ENCODE measurements around the gene MEGF9.

MEGF9 gene

DNA sequence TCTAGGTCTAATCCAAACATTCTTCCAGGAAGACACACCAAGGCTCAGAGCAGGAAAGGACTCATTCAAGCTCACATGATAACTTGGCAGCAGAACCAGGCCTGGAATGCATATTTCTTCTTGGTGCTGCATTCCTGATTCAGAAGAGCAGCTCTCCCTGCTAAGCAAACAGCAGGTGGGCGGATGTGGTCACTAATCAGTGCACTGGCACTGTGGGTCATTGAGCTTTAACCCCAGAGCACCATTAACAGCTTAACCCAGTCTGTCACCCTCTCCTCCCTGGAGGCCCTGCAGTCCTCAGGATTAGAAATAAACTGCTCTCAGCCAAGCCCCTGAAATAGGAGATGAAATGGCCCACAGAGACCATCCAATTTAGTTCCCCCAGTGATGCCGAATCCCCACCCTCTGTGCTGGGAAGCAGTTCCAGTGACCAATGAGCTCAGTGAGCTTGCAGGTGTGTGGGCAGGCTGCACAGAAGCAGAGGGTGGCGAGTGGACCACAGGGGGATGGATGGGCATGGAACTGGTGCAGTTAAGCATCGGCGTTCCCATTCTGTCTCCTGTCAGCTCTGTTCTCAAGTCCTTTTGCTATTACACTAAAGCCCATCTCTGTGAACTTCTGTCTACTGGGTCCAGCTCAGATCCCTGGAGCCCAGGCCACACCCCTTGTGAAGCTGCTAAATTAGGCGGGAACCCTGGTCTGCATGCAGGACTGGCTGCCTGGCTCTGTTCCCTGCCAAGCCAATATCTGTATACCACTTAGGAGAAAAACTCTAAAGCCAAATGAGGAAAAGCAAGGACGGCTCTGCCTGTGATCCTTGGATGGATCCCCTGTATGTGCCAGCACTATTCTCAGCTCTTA, 16.6 kb upstream of the MEGF9 start:
- DNase-seq (ENCODE audit: low read depth in 2 of 2), result no peak

DNA sequence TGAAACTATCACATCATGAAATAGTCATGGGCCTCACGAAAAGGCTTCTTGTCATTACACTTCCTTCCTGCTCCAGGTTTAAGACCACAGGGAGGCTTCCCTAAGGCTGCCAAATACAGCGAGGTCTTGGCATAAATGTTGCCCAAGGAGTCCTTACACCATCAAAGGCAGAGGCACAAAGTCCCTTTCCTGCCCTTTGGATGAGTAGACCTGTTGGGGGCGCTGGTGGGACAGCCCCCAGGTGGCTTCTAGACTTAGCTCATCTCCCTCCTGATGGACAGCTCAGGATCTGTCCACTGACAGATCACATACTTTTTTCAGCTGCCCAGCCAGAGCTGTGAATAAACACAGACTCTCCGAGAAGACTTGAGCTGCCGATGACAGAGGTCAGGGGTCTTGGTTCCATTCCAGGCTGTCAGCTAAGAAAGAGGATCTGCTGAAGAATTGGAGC, 15.5 kb upstream of the MEGF9 start:
- no peak for DNase-seq (ENCODE audit: low read depth in 2 of 2)

DNA sequence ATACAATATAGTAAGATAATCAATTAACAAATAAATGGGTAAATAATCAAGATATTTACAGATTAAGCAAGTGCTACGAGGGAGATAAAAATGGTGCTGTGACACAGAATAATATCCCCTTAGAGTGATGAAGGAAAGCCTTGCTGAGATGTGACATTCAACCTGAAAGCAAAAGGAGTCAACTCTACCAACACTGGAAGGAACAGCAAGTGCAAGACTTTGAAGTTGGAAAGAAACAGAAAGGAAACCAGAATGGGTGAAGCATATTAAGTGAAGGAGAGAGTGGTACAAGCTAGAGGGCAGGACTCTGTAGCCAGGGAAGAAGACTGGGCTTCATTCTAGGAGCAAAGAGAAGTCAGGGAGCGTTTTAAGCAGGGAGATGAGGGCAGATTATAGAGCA, 12.2 kb upstream of the MEGF9 start:
- DNase-seq (ENCODE audit: low read depth in 2 of 2), result no peak

DNA sequence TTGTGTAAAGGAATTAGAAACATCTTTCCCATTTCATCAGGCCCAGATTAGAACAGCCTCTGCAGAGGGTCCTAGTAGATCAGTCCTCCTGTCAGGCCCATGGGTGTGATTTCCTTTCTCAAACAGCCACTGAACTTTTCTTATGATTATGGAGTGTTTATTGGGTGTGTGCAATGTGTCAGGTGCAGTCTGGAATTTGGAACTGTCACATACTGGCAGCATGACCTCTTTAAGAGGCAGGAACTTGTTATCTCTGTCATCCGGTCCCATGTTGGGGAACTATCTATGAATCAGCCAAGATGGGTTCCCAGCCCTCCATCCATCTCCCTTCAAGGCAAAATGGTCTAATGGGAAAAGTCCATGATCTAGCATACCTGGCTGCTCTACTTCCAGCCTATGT, 11.6 kb upstream of the MEGF9 start:
- DNase-seq (ENCODE audit: low read depth in 2 of 2), result no peak

DNA sequence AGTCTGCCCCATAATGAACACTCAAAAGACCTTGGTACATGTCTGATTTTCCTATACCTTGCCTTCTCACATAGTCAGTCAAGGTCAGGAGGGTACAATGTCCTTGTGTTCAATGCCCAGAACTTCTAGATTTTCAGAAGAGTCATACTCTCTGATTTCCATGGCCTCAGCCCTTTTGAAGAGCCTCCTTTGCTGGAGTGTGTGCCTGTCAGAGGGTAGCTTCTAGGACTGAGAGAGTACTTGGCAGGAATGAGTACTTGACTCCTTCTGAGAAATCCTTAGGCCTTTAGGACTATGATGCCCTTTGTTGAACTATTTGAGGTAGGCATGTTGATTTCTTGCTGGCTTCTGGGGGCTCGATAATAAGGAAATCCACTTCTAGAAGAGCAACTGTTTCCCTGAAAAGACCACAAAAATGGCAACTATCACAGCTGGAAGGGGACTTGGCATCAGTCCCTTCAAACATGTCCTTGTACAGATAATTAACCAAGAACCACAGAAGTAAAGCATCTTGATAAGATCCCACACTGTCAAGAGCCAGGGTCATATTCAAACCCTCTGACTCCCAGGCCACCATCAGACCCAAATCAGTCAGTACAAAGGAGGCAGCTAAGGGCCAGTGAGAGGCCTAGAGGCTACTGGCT, 10.6 kb upstream of the MEGF9 start:
- DNase-seq (ENCODE audit: low read depth in 2 of 2), result no peak

DNA sequence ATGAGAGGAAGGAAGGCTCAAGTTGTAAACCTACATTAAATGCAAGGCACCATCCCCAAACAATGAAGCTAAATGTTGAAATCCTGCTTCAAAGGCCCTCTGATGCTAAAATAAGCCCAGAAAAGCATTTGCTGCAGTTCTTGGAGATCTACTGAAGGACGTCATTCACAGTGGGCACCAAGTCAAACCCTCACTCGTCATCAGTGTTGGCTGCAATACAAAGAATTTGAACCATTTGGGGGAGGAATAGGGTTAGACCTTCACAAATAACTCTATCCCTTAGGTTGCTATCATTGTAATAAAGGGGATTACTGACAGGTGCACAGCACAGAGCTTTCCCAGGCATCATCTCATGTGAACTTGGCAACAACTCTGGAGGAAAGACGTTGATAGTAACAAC, 9.3 kb upstream of the MEGF9 start:
- DNase-seq (ENCODE audit: low read depth in 2 of 2), result no peak

DNA sequence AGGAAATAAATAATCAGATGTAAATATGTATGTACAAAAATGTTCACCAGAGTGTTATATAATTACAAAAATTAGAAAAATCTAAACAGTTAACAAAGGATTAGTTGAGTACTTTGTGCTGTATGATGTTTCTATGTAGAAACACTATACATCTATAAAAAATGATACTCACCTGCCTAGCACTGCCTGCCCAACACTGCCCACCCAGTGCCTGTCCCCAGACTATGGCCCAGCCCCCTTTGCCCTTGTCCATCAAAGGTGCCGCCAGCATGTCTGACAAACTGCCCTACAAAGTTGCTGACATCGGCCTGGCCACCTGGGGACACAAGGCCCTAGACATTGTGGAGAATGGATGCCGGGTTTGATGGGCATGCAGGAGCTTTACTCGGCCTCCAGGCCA, 6.1 kb upstream of the MEGF9 start:
- no peak for DNase-seq (ENCODE audit: low read depth in 2 of 2)

DNA sequence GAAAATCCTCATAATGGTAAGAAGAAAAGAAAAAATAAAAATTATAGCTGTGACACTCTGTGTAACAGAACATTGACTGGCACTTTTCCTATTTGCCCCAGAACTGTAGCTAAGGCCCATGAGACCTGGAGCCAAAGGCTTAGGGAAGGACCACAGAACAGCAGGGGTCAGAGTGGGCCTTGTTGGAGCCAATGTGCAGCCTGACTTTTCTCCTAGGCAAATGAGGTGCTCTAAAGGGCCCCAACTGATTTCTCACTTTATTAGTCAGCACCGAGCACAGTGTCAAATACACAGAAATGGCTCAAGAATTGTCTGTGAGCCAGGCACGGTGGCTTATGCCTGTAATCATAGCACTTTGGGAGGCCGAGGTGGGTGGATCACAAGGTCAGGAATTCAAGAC, 4.0 kb upstream of the MEGF9 start:
- no peak for DNase-seq (ENCODE audit: low read depth in 2 of 2)

GRCh38 chr9:120717176-120717575, 2.9 kb upstream of the MEGF9 start:
- DNase-seq (ENCODE audit: low read depth in 2 of 2), result no peak

- DNase-seq (ENCODE audit: low read depth in 2 of 2), result no peak
These were observed 2.2 kb upstream of the MEGF9 start for GRCh38 chr9:120716483-120716882.

DNA sequence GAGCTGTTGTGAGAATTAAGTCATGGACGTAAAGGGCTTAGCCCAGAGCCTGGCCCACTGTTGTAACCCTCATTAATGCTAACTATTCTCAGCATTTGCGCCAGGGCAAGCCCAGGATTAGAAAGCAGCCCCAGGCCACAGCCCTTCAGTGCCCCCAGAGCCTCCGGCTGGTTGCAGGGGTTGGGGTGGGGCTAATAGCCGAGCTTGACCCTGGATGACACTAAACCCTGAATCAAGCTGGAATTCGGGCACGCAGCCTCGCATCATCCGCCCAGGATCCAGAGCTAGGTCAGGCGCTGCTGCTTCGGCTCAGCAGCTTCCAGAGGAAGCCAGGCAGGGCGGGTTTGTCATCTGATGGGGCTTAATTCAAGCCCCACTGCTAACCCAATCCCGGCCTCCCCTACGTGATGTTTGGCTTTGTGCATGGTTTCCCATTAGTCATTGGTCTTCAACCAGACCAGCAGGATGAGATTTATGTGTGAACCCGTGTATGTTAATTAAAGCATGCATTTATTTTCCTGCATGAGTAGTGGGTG, 1.2 kb upstream of the MEGF9 start:
- no peak for DNase-seq (ENCODE audit: low read depth in 2 of 2)

GRCh38 chr9:120714846-120715388, 647 bp upstream of the MEGF9 start:
- no peak for DNase-seq (ENCODE audit: low read depth in 2 of 2)

- DNase-seq (ENCODE audit: low read depth in 2 of 2), result no peak
These were observed 798 bp downstream of the MEGF9 start for GRCh38 chr9:120713257-120714087.

DNA sequence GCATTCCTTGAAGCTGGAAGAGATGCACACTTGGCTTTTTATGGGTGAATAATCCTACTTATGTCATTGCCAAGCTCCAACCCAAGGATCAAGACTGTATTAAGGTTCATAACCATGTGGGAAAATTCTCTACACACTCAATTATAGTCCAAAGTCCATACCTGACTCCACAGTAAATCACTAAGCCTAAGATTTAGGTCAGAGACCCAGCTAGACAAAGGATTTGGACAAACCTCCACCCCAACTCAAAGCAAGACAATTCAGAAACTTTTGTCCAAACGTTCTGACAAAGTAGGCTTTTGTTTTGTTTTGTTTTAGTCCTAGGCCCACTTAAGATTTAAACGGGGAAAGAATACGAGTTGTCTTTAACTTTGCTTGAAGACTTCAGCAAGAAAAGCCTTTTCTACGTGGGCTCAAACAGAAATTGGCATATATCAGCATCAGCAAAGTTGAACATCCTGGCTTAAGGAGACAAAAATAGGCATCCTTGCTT, 1.7 kb downstream of the MEGF9 start:
- no peak for DNase-seq (ENCODE audit: low read depth in 2 of 2)

DNA sequence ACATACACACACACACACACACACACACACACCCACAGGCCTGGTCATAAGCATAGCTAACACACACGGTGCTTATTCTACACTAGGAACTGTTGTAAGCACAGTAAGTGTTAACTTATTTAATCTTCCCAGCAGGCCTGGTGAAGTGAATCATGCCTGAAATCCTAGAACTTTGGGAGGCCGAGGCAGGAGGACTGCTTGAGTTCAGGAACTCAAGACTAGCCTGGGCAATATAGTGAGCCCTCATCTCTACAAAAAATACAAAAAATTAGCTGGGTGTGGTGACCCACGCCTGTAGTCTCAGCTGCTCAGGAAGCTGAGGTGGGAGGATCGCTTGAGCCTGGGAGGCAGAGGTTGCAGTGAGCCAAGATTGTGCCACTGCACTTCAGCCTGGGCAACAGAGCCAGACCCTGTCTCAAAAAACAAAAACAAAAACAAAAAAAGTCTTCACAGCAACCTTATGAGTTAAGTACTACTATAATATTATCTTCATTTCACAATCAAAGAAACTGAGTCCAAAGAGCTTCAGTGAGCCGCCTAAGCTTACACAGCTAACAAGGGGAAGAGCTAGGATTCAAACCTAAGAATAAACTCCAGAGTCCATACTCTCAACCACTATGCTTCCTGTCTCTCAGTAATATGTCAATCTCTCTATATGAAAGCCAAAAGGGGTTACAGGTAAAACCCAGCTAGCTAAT, 2.3 kb downstream of the MEGF9 start:
- no peak for DNase-seq (ENCODE audit: low read depth in 2 of 2)

GRCh38 chr9:120711354-120711753, 2.9 kb downstream of the MEGF9 start:
- no peak for DNase-seq (ENCODE audit: low read depth in 2 of 2)

- no peak for DNase-seq (ENCODE audit: low read depth in 2 of 2)
These were observed 3.9 kb downstream of the MEGF9 start for GRCh38 chr9:120710110-120710981.

GRCh38 chr9:120708526-120709224, 5.6 kb downstream of the MEGF9 start:
- DNase-seq (ENCODE audit: low read depth in 2 of 2), result no peak

DNA sequence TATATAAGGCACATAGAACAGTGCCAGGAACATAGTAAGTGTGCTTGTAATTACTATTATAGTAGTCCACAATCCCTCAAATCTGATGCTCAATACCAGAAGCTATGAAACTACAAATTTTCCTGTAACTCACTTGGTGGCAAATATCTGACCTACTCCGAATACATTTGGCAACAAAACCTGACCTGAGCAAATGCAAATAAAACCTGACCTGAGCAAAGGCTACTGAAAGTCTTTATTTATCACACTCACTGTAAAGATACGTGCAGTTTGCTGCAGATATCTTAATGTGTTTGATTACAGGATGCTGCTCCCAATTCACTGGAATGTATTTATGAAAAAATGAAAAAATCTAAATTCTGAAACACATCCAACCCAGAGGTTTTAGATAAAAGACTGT, 7.1 kb downstream of the MEGF9 start:
- no peak for DNase-seq (ENCODE audit: low read depth in 2 of 2)

- DNase-seq (ENCODE audit: low read depth in 2 of 2), result no peak
These were observed 9.1 kb downstream of the MEGF9 start for GRCh38 chr9:120705174-120705573.

All from stimulated activated CD8-positive, alpha-beta memory T cell treated with anti-CD3 and anti-CD28 coated beads, Interleukin-7, amount 100 ng/mL, for 1 hour (primary cell).